GM12878 (cell line): ENCODE results near the gene C6orf120. TPM values are rescaled to one million over a fixed set of nuclear protein-coding genes. Genes with fewer than 3 reads are reported as not detected.

Experiments used
- ATAC-seq: fragments of 200-7000 bp; cut with Tn5 transposase; 3 replicates; pipeline ENCODE4 v1.9.1; 2020; ENCODE audit warnings: mild to moderate bottlenecking, moderate library complexity
- BruUV-seq: library from RNA; stranded (reverse); fragments of 400-500 nt; replicated peaks from 2 replicates; lab custom pipeline; 2021; lab: Mats Ljungman, UMichigan
- CTCF ChIA-PET: fragments of 300-600 bp; sonication (Branson Sonifier 250); formaldehyde crosslinking; extraction: SDS; loops from one replicate; lab custom pipeline; 2021; ENCODE audit warnings: inconsistent platforms; lab: Yijun Ruan, JAX
- POLR2A ChIA-PET: fragments of 350-600 bp; formaldehyde crosslinking; extraction: SDS; loops from one replicate; lab custom pipeline; 2021; ENCODE audit warnings: inconsistent platforms; lab: Charles Lee
- RAD21 ChIA-PET: fragments of 300-600 bp; sonication (Branson Sonifier 250); formaldehyde crosslinking; loops from one replicate; lab custom pipeline; 2023; ENCODE audit warnings: antibody characterized with exemption; ENCODE audit not compliant: unreplicated experiment; lab: Charles Lee
- SMC1A ChIA-PET: fragments of 300-600 bp; sonication (Branson Sonifier 250); formaldehyde crosslinking; loops from one replicate; lab custom pipeline; 2023; ENCODE audit not compliant: unreplicated experiment, uncharacterized antibody; lab: Charles Lee
- DNase-seq: peaks from one replicate; pipeline ENCODE4 v3.0.0-alpha.2; 2011; ENCODE audit warnings: low read depth, low spot score
- FAIRE-seq: peaks from 3 replicates; lab custom pipeline; 2011; peaks lifted over from hg19 to GRCh38; lab: Jason Lieb, UNC
- H2AFZ ChIP-seq: 2 replicates; pipeline ENCODE4 v1.6.0; 2011; ENCODE audit warnings: low read depth, low read length, control low read depth; ENCODE audit not compliant: control insufficient read depth
- H3K27ac ChIP-seq: 2 replicates; pipeline ENCODE4 v1.5.1; 2011; ENCODE audit warnings: control low read depth; ENCODE audit not compliant: control insufficient read depth, insufficient read depth
- H3K27me3 ChIP-seq, 2 experiments: replicated peaks in 1 of 2; 2 replicates each; pipeline versions ENCODE4 v1.6.0 to v1.6.1; 2011; ENCODE audit warnings: low read length in 1 of 2; ENCODE audit not compliant: control insufficient read depth in 2 of 2, insufficient read depth in 2 of 2
- H3K36me3 ChIP-seq, 2 experiments: 2 replicates each; pipeline ENCODE4 v1.5.1; 2011; ENCODE audit warnings: low read length in 1 of 2; ENCODE audit not compliant: control insufficient read depth in 2 of 2, insufficient read depth in 2 of 2
- H3K4me1 ChIP-seq: 2 replicates; pipeline ENCODE4 v1.6.1; 2011; ENCODE audit warnings: mild to moderate bottlenecking, low read length, moderate library complexity, mixed read lengths; ENCODE audit not compliant: control insufficient read depth, insufficient read depth
- H3K4me2 ChIP-seq: 2 replicates; pipeline ENCODE4 v1.6.0; 2011; ENCODE audit warnings: control low read depth; ENCODE audit not compliant: control insufficient read depth, insufficient read depth
- H3K4me3 ChIP-seq: fragments of 200-600 bp; sonication (generic); 2 replicates; pipeline ENCODE4 v1.5.1; 2016
- H3K79me2 ChIP-seq: 2 replicates; pipeline ENCODE4 v1.6.0; 2011; ENCODE audit warnings: low read length; ENCODE audit not compliant: control insufficient read depth, insufficient read depth
- H3K9ac ChIP-seq: 2 replicates; pipeline ENCODE4 v1.8.0; 2011; ENCODE audit warnings: low read length, control low read depth, mixed read lengths; ENCODE audit not compliant: control insufficient read depth, insufficient read depth
- H3K9me3 ChIP-seq: replicated peaks from 3 replicates; pipeline ENCODE4 v1.5.1; 2011; ENCODE audit warnings: mild to moderate bottlenecking, low read length; ENCODE audit not compliant: control insufficient read depth, insufficient read depth
- H4K20me1 ChIP-seq: 2 replicates; pipeline ENCODE4 v1.6.0; 2011; ENCODE audit not compliant: control insufficient read depth, insufficient read depth
- EGR1 ChIP-seq, 2 experiments: IDR thresholded peaks; 1 replicate in 1 of 2; 2 replicates in 1 of 2; pipeline ENCODE4 v1.6.1; 2011 to 2012; ENCODE audit warnings: low read depth in 2 of 2, low read length in 2 of 2, borderline replicate concordance in 1 of 2, mild to moderate bottlenecking in 1 of 2, moderate library complexity in 1 of 2
- FOXK2 ChIP-seq: fragments of 450-650 bp; IDR thresholded peaks from 2 replicates; pipeline ENCODE4 v1.6.1; 2017; ENCODE audit warnings: mild to moderate bottlenecking, moderate library complexity
- HDAC6 ChIP-seq: fragments of 200-600 bp; sonication (generic); IDR thresholded peaks from one replicate; pipeline ENCODE4 v1.8.0; 2017; ENCODE audit warnings: antibody characterized with exemption; ENCODE audit not compliant: unreplicated experiment
- IKZF1 ChIP-seq: fragments of 450-650 bp; conservative IDR thresholded peaks from 2 replicates; pipeline ENCODE4 v1.6.1; 2017; ENCODE audit warnings: antibody characterized with exemption, mild to moderate bottlenecking
- LARP7 ChIP-seq: fragments of 450-650 bp; IDR thresholded peaks from 2 replicates; pipeline ENCODE4 v1.6.1; 2017; ENCODE audit warnings: mild to moderate bottlenecking
- POLR2A ChIP-seq: IDR thresholded peaks from 2 replicates; pipeline ENCODE4 v1.6.1; 2011; ENCODE audit warnings: low read depth, mild to moderate bottlenecking, low read length
- RAD21 ChIP-seq: IDR thresholded peaks from 2 replicates; pipeline ENCODE4 v1.6.1; 2011; ENCODE audit warnings: mild to moderate bottlenecking, low read depth, low read length, moderate library complexity; ENCODE audit not compliant: insufficient read depth
- RAD51 ChIP-seq: fragments of 450-650 bp; IDR thresholded peaks from 2 replicates; pipeline ENCODE4 v1.6.1; 2016; ENCODE audit warnings: moderate library complexity, mild to moderate bottlenecking, inconsistent platforms
- SKIL ChIP-seq: fragments of 450-650 bp; IDR thresholded peaks from 2 replicates; pipeline ENCODE4 v1.6.1; 2017; ENCODE audit warnings: mild to moderate bottlenecking, low read depth, inconsistent platforms; ENCODE audit not compliant: poor library complexity, severe bottlenecking
- SMAD5 ChIP-seq: IDR thresholded peaks from 2 replicates; pipeline ENCODE4 v1.6.1; 2016; ENCODE audit warnings: antibody characterized with exemption, low read depth
- STAT1 ChIP-seq: fragments of 450-650 bp; conservative IDR thresholded peaks from 2 replicates; pipeline ENCODE4 v1.6.1; 2014; ENCODE audit warnings: antibody characterized with exemption, mild to moderate bottlenecking
- YBX1 ChIP-seq: fragments of 450-650 bp; IDR thresholded peaks from 2 replicates; pipeline ENCODE4 v1.6.1; 2016; ENCODE audit warnings: antibody characterized with exemption
- WGBS: methylation state at CpG from one replicate; pipeline ENCODE4 v1.1.6; 2016; ENCODE audit warnings: low lambda C conversion rate; ENCODE audit not compliant: insufficient replicate concordance, insufficient coverage; ENCODE audit errors: missing lambda C conversion rate; 5-methylcytosine and 5-hydroxymethylcytosine counted together
- in situ Hi-C: fragments of 300-500 bp; cut with MboI; formaldehyde crosslinking; loops from 9 replicates; pipeline ENCODE4 v1.14.3; 2018; ENCODE audit warnings: mixed read lengths
- intact Hi-C: fragments of 100-400 bp; cut with micrococcal nuclease; formaldehyde crosslinking; loops from one replicate; pipeline ENCODE4 v1.14.2; 2022; ENCODE audit not compliant: unreplicated experiment
- polyA plus RNA-seq, 11 experiments: library from polyadenylated mRNA; depleted of rRNA in 4 of 11; unstranded in 6 of 11; stranded (reverse) in 5 of 11; fragments of >200 nt; fragmentation: Nextera tagmentation in 4 of 11; fragmentation: Illumina TruSeq in 1 of 11; extraction: Ambion mirVana in 4 of 11; extraction: Trizol in 1 of 11; gene quantifications; 1 replicate in 1 of 11; 2 replicates in 10 of 11; pipeline versions ENCODE4 v1.2.1 to v1.2.3, GENCODE V29; 2011 to 2016; ENCODE audit warnings: inconsistent platforms in 2 of 11, missing spikeins in 2 of 11, low read depth in 1 of 11
- total RNA-seq, 4 experiments: library from RNA; depleted of rRNA in 3 of 4; stranded (reverse); fragments of >200 nt in 3 of 4; fragmentation: Illumina TruSeq in 1 of 4; extraction: Trizol in 1 of 4; gene quantifications; 2 replicates each; pipeline versions ENCODE4 v1.2.1 to v1.2.3, GENCODE V29; 2013 to 2021
- TF ChIP-seq, protein P1 (sequence below): fragments of 450-650 bp; IDR thresholded peaks from 2 replicates; pipeline ENCODE4 v1.6.1; 2017; ENCODE audit warnings: mild to moderate bottlenecking, moderate library complexity
- TF ChIP-seq, protein P2 (sequence below): fragments of 450-650 bp; conservative IDR thresholded peaks from 2 replicates; pipeline ENCODE4 v1.6.1; 2017; ENCODE audit warnings: mild to moderate bottlenecking, moderate library complexity

Gene C6orf120
- total and polyA plus RNA-seq, 10 of the 15 experiments (the other 5 are each of a cell fraction or from before 2014, with no cell fraction given): 3.6 to 23.9 (median 18.2) TPM

GRCh38 chr6:169719117-169719516 lies 17.2 kb downstream of the C6orf120 start:
- POLR2A ChIA-PET: interaction anchor here (2.0 kb wide), 1 partner anchor 17 kb away, joined by 10 read pairs; the partner anchor contains the start of genes C6orf120 and WDR27
- H4K20me1 ChIP-seq: no peaks in the 10 kb centered on the region
- TF ChIP-seq HDAC6 (no peak), RAD51 (no peak), STAT1 (no peak), SKIL (no peak), EGR1 (IDR thresholded peaks at IDR 0.05; ENCODE audit: borderline replicate concordance in 1 of 2, low read depth in 2 of 2, low read length in 2 of 2) (no peak), RAD21 (no peak), IKZF1 (no peak), POLR2A (no peak), SMAD5 (no peak), LARP7 (no peak), YBX1 (no peak), FOXK2 (no peak)
- TF ChIP-seq, protein P1, sequence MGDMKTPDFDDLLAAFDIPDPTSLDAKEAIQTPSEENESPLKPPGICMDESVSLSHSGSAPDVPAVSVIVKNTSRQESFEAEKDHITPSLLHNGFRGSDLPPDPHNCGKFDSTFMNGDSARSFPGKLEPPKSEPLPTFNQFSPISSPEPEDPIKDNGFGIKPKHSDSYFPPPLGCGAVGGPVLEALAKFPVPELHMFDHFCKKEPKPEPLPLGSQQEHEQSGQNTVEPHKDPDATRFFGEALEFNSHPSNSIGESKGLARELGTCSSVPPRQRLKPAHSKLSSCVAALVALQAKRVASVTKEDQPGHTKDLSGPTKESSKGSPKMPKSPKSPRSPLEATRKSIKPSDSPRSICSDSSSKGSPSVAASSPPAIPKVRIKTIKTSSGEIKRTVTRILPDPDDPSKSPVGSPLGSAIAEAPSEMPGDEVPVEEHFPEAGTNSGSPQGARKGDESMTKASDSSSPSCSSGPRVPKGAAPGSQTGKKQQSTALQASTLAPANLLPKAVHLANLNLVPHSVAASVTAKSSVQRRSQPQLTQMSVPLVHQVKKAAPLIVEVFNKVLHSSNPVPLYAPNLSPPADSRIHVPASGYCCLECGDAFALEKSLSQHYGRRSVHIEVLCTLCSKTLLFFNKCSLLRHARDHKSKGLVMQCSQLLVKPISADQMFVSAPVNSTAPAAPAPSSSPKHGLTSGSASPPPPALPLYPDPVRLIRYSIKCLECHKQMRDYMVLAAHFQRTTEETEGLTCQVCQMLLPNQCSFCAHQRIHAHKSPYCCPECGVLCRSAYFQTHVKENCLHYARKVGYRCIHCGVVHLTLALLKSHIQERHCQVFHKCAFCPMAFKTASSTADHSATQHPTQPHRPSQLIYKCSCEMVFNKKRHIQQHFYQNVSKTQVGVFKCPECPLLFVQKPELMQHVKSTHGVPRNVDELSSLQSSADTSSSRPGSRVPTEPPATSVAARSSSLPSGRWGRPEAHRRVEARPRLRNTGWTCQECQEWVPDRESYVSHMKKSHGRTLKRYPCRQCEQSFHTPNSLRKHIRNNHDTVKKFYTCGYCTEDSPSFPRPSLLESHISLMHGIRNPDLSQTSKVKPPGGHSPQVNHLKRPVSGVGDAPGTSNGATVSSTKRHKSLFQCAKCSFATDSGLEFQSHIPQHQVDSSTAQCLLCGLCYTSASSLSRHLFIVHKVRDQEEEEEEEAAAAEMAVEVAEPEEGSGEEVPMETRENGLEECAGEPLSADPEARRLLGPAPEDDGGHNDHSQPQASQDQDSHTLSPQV: no peak
- TF ChIP-seq, protein P2, sequence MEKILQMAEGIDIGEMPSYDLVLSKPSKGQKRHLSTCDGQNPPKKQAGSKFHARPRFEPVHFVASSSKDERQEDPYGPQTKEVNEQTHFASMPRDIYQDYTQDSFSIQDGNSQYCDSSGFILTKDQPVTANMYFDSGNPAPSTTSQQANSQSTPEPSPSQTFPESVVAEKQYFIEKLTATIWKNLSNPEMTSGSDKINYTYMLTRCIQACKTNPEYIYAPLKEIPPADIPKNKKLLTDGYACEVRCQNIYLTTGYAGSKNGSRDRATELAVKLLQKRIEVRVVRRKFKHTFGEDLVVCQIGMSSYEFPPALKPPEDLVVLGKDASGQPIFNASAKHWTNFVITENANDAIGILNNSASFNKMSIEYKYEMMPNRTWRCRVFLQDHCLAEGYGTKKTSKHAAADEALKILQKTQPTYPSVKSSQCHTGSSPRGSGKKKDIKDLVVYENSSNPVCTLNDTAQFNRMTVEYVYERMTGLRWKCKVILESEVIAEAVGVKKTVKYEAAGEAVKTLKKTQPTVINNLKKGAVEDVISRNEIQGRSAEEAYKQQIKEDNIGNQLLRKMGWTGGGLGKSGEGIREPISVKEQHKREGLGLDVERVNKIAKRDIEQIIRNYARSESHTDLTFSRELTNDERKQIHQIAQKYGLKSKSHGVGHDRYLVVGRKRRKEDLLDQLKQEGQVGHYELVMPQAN: no peak
- TF ChIP-seq, all 136 proteins: peak for 0
- in situ Hi-C loops: no loop called here
- ATAC-seq (no peak), FAIRE-seq (no peak), DNase-seq (no peak)
- no TSS peak for BruUV-seq
- H3K9ac ChIP-seq: no peak overlapping the region
- peaks cover 40% of the 10 kb centered on the region for H3K79me2 ChIP-seq
- no peaks in the 10 kb centered on the region for H3K9me3 ChIP-seq
- H3K27ac ChIP-seq: no peak overlapping the region
- no peaks in the 10 kb centered on the region; a peak in 3 of 4 replicates for H3K36me3 ChIP-seq
- no peak overlapping the region for H3K4me3 ChIP-seq
- ChIA-PET CTCF (interaction anchor here (0.8 to 2.3 kb wide), 5 partner anchors 10 to 30 kb away, joined by 3 to 13 read pairs (median 3); partner anchors contain the start of genes C6orf120 and WDR27), RAD21 (interaction anchor here (1.8 kb wide), 1 partner anchor 18 kb away, joined by 6 read pairs; the partner anchor contains the start of genes C6orf120 and WDR27), SMC1A (interaction anchor here (2.3 to 6.3 kb wide), 3 partner anchors 10 to 31 kb away, joined by 8 to 39 read pairs (median 8); partner anchors contain the start of genes C6orf120 and WDR27)
- WGBS: 98% methylated on average over 4 of the region's 4 CpGs
- peaks cover 5% of the 10 kb centered on the region for H3K4me1 ChIP-seq
- intact Hi-C loops: no loop called here
- no peak overlapping the region for H2AFZ ChIP-seq
- no peaks in the 10 kb centered on the region for H3K27me3 ChIP-seq
- H3K4me2 ChIP-seq: peak overlapping the region; percentile 33
